NB4 (cell line): ENCODE data around the gene KCTD12.

Experiments
- DNase-seq: peaks from one replicate; pipeline ENCODE4 v3.0.0; 2010; ENCODE audit warnings: low read depth
- H3K4me3 ChIP-seq: one replicate; pipeline ENCODE4 v1.5.1; 2011; ENCODE audit warnings: mild to moderate bottlenecking, low read depth, low read length, moderate library complexity
- MYC ChIP-seq: IDR thresholded peaks from 2 replicates; pipeline ENCODE4 v1.6.1; 2011; ENCODE audit warnings: low read depth, low read length
- POLR2A ChIP-seq: IDR thresholded peaks from 2 replicates; pipeline ENCODE4 v1.6.1; 2011; ENCODE audit warnings: mild to moderate bottlenecking; ENCODE audit not compliant: insufficient read length; ENCODE audit errors: extremely low read depth
- TF ChIP-seq, protein P1 (sequence below): IDR thresholded peaks from one replicate; pipeline ENCODE4 v1.5.1; 2012; ENCODE audit warnings: low read depth, low read length
- TF ChIP-seq, protein P2 (sequence below): IDR thresholded peaks from 2 replicates; pipeline ENCODE4 v1.6.1; 2011; ENCODE audit warnings: low read depth, low read length

Gene KCTD12

DNA sequence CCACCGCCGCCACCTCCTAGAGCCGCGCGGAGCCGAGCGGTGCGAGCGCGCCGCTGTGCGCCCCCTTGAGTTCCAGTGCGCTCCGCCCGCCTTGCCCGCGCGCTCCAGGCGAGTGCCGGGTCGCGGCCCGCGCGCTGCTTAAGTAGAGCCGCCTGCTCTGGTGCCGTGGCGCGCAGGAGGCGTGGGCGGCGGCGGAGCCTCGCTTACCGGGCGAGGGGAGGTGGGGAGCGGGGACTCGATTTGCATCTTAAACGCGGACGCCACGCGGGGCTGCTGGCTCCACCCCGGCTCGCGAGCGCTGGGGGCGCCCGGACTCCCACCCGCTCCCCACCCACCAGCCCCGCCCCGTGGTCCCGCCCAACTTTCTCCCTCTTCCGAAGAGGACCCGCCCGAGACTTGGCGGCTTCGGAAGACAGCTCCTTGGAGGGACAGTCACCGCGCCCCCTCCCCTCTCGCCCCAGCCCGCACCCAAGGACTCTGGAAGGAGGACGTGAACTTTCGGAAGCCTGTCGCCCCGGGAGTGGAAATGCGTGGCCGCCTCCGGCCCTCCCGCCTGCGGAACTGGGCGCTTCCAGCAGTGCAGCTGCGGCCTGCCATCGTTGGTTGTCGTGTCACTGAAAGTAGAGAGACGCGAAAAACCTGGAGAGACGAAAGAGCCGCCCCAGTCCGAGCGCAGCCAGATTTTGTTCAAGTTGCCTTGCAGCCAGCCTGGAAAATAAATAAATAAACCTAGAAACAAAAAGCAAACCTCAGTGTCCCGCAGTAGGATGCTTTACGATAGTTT lies at the start of gene KCTD12:
KCTD12 (minus strand) TSS at position 114 of the 784 bp plus-strand sequence. CDS start 257 bp downstream, outside the sequence.
- peak; percentile 83 for DNase-seq
- TF ChIP-seq, protein P1, sequence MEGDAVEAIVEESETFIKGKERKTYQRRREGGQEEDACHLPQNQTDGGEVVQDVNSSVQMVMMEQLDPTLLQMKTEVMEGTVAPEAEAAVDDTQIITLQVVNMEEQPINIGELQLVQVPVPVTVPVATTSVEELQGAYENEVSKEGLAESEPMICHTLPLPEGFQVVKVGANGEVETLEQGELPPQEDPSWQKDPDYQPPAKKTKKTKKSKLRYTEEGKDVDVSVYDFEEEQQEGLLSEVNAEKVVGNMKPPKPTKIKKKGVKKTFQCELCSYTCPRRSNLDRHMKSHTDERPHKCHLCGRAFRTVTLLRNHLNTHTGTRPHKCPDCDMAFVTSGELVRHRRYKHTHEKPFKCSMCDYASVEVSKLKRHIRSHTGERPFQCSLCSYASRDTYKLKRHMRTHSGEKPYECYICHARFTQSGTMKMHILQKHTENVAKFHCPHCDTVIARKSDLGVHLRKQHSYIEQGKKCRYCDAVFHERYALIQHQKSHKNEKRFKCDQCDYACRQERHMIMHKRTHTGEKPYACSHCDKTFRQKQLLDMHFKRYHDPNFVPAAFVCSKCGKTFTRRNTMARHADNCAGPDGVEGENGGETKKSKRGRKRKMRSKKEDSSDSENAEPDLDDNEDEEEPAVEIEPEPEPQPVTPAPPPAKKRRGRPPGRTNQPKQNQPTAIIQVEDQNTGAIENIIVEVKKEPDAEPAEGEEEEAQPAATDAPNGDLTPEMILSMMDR = peak; percentile 5
- no peak; the same call in 1 of the 2 replicates for TF ChIP-seq MYC
- H3K4me3 ChIP-seq = peak within 1 kb of the TSS; percentile 21

DNA sequence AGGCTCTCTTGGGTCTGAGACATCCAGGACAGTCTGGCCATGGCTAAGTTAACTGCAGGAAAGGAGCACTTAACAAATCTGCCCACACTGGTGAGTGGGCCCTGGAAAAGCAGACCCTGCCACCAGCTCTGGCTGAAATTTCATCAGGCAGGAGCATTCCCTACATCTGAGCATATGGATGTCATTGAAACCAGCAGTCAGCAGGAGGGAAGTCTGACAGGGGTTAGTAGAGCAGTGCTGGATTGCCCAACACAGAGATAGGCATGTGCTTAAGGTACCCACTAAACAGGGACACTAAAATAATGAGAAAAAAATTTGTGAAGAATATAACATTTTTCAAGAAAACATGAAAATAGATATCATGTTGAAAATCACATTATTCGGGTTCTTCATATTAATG lies 48.5 kb upstream of the KCTD12 start:
- TF ChIP-seq POLR2A (no peak), MYC (no peak)
- no peak for DNase-seq

DNA sequence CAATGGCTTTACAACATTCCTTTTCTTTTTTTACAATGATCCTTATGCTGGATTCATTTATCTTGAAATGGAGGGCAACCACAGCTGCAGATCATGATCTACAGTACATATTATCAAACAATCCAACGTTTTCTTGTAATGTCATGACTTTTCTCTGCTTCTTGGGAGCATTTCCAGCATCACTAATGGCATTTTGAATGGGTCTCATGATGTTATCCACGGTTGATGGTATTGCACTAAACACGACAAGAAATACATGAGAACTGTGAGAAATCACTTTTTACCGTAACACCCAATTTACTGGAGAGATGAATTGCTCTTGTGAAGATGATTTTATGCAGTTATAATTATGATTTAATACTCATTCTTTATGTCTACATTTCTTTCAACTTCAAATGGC lies 45.9 kb upstream of the KCTD12 start:
- no peak overlapping the region for H3K4me3 ChIP-seq
- TF ChIP-seq, protein P1 = no peak
- TF ChIP-seq, protein P2, sequence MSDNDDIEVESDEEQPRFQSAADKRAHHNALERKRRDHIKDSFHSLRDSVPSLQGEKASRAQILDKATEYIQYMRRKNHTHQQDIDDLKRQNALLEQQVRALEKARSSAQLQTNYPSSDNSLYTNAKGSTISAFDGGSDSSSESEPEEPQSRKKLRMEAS = no peak
- TF ChIP-seq MYC = no peak
- TF ChIP-seq POLR2A = no peak
- no peak for DNase-seq

More for the DNA sequence above, 48.5 kb upstream of the KCTD12 start:
- no peak overlapping the region for H3K4me3 ChIP-seq

DNA sequence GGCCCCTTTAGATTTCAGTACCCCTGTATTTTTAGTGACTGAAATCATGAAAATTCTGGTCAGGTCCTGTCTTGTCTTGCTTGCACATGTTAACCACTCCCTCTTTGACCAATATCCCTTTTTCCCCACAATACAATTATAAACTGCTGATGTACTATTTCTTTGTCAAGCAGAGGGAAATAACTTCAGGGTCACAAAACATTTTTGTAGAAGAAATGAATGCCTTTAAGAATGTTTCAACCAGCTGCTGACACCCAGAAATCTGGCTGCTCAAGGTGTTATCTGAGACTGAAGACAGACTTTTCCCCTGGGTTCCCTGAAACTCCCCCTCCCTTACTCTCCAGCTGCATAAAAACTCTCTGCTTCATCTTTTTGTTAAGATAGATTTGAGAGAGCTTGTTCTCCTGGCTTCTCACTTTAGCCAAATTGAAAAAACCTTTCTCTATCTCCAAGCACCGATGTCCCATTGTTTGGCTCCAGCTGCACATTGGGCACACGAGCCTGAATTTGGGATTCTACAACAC lies 43.7 kb upstream of the KCTD12 start:
- DNase-seq = no peak
- H3K4me3 ChIP-seq = no peak overlapping the region
- TF ChIP-seq, protein P2 = no peak
- TF ChIP-seq POLR2A (no peak), MYC (no peak)
- TF ChIP-seq, protein P1 = no peak

DNA sequence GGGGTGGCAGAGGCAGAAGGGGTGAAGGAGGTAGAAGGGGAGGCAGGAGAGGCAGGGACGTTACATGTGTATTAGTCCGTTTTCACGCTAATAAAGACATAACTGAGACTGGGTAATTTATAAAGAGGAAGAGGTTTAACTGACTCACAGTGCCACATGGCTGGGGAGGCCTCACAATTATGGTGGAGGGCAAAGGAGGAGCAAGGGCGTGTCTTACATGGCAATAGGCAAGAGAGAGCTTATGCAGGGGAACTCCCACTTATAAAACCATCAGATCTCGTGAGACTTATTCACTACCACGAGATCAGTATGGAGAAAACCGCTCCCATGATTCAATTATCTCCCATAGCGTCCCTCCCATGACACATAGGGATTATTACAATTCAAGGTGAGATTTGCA lies 43.1 kb upstream of the KCTD12 start:
- no peak overlapping the region for H3K4me3 ChIP-seq
- DNase-seq = peak; percentile 26
- TF ChIP-seq, protein P1 = no peak
- no peak for TF ChIP-seq POLR2A
- no peak for TF ChIP-seq MYC
- TF ChIP-seq, protein P2 = no peak

DNA sequence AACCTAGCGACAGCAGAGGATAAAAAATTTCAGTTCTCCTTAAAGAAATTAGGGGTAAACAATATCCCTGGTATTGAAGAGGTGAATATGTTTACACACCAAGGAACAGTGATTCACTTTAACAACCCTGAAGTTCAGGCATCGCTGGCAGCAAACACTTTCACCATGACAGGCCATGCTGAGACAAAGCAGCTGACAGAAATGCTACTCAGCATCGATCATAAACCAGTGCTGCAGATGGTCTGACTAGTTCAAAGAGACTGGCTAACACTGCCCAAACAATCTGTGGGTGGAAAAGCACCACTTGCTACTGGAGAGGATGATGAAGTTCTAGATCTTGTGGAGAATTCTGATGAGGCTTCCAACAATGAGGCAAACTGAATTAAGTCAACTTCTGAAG lies 42.3 kb upstream of the KCTD12 start:
- DNase-seq = no peak
- TF ChIP-seq POLR2A (no peak), MYC (no peak)
- TF ChIP-seq, protein P2 = no peak
- TF ChIP-seq, protein P1 = no peak
- no peak overlapping the region for H3K4me3 ChIP-seq
